GM11168 (cell line): ENCODE results near the gene RIMS1.

Experiments used
- in situ Hi-C: fragments of 300-500 bp; cut with MboI; formaldehyde crosslinking; loops from one replicate; pipeline ENCODE4 v1.12.0; 2022; ENCODE audit warnings: low sequenced_read_pairs; ENCODE audit not compliant: unreplicated experiment

Gene RIMS1, protein sequence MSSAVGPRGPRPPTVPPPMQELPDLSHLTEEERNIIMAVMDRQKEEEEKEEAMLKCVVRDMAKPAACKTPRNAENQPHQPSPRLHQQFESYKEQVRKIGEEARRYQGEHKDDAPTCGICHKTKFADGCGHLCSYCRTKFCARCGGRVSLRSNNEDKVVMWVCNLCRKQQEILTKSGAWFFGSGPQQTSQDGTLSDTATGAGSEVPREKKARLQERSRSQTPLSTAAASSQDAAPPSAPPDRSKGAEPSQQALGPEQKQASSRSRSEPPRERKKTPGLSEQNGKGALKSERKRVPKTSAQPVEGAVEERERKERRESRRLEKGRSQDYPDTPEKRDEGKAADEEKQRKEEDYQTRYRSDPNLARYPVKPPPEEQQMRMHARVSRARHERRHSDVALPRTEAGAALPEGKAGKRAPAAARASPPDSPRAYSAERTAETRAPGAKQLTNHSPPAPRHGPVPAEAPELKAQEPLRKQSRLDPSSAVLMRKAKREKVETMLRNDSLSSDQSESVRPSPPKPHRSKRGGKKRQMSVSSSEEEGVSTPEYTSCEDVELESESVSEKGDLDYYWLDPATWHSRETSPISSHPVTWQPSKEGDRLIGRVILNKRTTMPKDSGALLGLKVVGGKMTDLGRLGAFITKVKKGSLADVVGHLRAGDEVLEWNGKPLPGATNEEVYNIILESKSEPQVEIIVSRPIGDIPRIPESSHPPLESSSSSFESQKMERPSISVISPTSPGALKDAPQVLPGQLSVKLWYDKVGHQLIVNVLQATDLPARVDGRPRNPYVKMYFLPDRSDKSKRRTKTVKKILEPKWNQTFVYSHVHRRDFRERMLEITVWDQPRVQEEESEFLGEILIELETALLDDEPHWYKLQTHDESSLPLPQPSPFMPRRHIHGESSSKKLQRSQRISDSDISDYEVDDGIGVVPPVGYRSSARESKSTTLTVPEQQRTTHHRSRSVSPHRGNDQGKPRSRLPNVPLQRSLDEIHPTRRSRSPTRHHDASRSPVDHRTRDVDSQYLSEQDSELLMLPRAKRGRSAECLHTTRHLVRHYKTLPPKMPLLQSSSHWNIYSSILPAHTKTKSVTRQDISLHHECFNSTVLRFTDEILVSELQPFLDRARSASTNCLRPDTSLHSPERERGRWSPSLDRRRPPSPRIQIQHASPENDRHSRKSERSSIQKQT (N-terminal part only)

DNA sequence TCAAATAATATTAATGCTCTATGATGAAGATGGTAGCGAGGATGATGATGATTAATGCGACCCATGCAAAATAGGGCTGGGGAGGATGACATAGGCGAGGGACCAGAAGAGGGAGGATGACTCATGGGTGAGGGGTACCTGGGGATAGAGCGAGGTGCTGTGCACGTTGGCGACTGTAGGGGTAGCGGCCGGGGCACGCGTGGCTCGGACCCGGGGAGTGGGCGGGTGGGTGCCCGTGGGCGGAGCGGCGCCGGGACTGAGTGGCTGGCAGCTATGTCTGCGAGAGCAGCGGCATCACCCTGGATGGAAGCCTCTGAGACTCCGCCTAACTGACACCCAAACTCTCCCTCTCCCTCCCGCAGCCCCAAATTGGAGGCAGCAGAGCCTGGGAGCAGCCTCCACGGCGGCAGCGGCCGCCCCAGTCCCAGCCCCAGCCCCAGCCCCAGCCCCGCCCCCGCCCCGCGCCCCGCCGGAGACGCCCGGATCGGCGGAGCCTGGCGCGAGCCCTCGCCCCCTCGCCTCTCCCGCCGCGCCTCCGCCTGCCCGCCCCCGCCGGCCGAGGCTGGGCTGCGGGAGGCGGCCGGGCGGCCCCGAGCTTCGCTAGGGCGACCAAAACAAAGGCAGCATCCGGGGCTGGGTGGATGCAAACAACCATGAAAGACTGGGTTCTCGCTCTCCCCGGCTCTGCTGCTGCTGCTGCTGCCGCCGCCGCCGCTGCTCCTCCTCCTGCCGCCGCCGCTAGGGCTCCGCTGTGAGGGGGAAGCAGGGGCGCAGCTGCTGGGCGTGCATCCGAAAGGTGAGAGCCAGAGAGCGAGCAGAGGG, at the start of gene RIMS1:
RIMS1 (plus strand) TSS at position 367 of the 822 bp plus-strand sequence. CDS start 474 bp downstream, outside the sequence.
- in situ Hi-C loops = no loop called here

DNA sequence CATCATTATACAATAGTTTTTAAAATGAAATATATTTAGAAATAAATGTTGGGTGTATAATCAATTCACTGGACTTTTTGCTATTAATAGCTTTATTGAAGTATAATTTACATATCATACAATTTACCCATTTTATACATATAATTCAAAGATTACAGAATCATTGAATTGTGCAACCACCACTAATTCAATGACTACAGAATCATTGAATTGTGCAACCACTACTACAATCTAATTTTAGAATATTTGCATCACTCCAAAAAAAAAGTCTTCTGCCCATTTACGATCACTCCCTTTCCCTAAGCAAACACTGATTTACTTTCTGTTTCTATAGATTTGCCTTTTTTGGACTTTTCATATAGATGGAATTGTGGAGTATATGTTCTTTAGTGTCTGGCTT, 35.1 kb upstream of the RIMS1 start:
- in situ Hi-C loops = no loop called here

DNA sequence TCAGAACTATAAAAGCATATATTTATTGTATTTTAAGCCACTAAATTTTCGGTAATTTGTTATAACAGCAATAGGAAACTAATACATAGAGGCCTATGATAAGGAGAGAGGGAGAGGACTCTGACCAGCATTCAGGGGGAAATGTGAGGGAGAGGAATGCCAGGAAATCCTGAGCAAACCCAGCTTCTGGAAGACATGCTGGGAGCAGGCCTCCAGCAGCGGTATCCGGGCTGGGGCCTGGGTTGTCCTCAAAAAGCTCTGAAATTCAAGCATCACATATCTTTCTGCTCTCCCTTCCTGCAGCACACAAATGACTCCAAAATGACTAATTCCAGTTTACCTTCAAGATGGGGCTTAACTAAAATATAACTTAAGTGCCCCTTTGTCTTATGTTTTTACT, 33.4 kb upstream of the RIMS1 start:
- in situ Hi-C loops = no loop called here

DNA sequence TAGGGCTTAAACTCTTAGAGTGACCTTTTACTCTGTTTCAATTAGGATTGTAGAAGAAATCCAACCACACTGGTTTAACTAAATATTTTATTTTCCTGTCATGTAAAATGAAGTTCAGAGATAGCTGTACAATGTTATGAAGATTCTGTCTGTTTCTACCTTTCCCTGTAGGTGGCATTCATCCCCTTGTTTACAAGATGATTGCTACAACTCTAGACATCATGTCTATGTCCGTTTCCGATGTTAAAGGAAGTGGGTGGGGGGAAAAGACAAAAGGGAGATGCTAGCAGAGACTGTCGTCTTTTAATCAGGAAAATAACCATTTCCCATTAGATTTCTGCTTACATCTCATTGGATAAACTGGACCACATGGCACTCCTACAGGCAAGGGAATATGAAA, 30.9 kb upstream of the RIMS1 start:
- in situ Hi-C loops = no loop called here

DNA sequence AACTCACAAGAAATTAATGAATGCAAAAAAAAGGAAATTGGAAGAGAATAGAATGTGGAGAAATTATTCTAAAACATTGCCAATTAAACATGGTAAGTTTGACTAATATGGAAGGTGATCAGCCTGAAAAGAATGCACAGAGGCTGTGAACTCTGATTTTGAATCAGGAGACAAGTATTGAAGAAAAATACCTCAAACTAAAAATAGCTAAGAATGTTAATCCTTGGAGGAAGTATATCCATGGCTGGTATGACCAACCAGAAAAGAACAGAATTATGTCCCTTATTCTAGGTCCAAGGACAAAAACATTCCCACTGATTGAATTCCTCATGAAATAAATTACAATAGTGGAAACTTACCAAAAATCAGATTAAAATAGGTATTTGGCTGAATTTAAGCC, 7.3 kb upstream of the RIMS1 start:
- in situ Hi-C loops = no loop called here

DNA sequence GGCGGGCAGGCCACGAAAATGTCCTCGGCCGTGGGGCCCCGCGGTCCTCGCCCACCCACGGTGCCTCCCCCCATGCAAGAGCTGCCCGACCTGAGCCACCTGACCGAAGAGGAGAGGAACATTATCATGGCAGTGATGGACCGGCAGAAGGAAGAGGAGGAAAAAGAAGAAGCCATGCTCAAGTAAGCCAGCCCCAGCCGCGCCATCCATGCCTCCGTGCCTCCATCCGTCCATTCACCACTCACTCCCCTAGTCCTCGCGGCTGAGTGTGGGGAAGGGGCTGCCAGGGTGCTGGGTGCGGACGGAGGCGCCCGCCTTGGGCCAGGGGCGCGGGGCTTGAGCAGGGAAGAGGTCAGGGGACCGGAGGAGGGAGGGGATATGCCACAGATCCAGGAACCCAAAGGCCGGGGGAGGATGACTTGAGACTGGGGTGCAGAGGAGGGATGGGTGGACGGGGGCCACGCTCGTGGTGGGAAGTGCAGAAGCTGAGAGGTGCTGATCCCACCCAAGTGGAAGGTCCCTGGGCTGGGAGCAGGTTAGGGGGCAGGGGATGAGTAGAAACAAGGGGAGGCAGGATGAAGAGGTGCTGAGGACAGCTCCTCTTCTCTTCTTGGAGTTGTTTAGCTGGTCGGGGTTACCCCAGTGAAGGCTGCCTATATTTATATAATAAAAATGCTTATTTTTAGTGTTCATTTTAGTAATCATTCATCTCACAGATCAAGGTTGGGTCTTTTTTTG, 825 bp downstream of the RIMS1 start:
- in situ Hi-C loops = no loop called here

DNA sequence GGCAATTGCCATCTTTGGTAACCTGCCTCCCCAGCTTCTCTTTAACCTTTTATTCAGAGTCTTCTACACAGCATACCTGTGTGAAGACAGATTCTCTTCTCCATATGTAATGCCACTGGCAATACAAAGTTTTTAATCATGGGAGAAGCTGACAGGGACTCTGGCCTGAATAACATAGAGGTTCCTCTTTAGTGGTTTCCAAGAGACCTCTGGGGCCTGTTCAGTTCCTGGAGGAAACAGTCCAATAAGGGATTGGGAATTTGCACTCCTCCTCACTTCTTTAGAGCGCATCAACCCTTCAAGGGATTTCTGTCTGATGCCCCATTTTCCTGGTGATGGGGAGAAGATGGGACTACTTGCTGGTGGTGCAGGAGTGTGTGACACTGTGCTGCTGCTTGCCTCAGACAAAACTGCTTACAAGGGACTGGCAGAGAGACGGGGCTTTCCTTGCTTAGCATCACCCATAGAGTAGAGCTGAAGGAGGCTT, 1.4 kb downstream of the RIMS1 start:
- in situ Hi-C loops = no loop called here

DNA sequence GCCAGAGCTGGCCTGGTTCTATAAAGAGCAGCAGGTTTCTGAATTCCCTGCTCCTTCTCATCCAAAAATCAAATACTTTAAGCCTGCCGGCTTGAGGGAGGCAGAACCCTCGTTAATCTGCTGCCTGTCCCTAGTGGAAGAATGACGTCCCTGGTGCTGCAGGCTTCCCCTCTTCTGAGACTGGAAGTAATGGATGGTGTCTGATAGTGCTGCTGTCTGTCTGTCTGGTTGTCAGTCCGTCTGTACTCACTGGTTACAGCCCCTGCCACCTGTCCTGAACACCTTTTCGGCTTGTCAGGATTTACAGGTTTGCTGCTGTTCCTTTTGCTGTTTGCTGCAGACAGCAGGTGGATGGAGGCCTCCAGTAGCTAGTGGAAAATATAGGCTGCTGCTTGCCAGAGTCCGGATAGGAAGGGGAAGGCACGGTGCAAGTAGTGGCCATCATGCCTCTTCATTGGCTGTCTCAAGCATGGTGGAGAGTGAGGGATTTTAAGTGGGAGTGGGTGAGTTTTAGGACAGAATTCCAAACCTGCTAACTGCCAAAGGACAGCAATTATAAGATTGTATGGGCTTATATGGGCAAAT, 2.5 kb downstream of the RIMS1 start:
- in situ Hi-C loops = no loop called here

DNA sequence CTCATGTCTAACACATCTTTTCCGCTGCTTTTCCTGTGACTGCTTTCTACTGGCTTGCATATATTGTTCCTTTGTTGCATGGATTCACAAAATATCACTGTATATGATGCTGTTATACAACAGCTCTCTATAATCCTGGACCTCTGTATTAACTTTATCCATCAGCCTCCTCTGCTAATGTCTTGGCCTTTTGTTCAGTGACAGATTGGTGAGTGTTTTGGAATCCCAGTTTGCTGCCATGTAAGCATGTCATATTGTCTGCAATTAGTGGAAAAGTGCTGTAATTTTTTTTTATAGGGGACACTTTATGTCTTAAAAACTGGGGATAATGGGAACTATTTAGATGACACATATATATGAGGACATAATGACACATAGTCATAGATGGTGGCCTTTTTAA, 3.0 kb downstream of the RIMS1 start:
- in situ Hi-C loops = no loop called here

DNA sequence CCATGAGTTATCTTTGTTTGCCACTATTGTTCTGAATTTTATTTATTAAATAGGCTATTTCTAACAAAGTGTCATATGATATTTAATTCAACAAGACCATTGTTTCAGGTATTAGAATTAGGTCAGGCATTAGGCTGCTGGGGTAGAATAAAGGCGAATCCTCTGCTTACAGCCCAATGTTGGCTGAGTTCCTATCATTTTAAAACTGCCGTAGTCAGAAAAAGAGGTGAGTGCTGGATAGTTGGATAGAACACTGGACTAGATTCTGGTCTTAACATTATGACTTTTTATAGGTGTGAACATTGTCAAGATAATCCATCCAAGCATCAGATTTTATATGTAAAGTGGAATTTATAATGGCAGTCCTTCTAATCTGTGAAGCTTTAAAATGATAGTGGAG, 6.3 kb downstream of the RIMS1 start:
- in situ Hi-C loops = no loop called here

DNA sequence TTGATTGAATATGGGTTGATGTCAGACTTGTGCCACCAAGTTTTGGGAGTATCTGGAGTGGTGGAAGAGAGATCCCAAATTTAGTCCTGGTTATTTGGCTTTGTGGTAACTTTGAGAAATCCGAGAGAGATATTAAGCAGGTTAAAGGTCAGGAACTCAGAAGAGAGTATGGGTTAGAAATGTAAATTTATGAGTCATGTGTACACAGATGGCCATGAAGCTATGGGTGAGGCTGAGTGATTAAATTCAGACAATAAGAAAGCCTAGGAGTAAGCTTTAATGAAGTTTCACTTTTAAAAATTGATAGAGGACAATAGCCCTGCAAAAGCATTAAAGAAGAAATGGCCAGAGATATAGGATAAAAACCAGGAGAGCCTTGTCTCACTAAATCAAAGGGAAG, 14.3 kb downstream of the RIMS1 start:
- in situ Hi-C loops = no loop called here

DNA sequence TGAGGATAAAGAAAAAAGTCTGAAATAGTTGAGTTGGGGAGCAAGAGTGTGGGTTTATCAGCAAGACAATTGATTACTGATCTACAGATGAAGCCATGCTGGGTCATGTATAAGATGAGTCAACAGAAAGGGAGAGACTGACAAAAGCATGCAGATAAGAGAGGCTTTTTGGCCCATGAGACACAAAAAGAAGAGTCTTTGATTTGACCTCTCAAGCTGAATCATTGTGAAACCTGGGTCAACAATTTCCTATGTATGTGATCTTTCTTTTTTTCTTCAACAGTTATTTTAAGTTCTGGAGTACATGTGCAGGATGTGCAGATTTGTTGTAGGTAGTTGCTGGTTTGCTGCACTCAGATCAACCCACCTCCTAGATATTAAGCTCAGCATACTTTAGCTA, 15.9 kb downstream of the RIMS1 start:
- in situ Hi-C loops = no loop called here

DNA sequence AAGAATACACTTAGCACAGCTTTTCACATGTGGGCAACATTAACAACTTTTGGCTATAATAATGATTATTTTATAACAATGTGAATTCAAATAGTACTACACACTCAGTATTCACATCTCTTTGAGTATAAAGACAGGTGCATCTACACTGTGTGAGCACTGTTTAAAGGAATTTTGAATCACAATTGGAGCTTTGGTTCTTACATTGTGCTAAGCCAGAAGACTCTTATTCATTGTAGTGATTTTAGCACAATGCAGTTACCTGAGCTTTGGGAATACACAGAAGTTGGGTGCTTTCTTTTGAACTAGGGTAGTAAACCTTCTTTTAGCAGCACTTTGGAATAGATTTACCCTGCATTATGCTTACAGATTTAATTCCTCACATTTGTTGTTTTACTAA, 20.5 kb downstream of the RIMS1 start:
- in situ Hi-C loops = no loop called here

DNA sequence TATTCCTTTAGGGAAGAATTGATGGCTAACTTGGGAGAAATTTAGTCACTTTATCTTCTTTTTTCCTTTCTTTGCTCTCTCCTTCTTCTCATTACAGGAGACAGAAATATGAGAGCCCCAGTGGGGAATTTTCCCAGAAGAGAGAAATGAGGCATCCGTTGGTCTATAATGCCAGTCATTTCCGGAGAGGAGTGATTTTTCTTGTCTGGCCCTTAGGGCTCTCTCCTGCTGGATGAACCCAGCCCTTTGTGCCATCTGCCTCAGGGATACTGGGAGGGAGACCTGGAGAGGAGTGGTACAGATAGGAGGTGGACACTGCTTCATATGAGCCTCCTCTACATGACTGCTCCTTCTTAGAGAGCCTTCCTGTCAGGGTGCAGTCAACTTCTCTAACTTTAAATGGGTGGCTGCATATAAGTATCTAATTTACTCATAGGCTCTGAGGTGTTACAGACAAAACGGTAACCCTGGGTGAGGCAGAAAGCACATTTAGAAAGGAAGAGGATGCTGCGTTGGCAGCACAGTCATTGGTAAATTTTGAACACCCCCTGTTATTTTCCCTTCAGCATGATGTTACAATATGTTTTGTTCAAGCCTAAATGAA, 21.9 kb downstream of the RIMS1 start:
- in situ Hi-C loops = no loop called here

DNA sequence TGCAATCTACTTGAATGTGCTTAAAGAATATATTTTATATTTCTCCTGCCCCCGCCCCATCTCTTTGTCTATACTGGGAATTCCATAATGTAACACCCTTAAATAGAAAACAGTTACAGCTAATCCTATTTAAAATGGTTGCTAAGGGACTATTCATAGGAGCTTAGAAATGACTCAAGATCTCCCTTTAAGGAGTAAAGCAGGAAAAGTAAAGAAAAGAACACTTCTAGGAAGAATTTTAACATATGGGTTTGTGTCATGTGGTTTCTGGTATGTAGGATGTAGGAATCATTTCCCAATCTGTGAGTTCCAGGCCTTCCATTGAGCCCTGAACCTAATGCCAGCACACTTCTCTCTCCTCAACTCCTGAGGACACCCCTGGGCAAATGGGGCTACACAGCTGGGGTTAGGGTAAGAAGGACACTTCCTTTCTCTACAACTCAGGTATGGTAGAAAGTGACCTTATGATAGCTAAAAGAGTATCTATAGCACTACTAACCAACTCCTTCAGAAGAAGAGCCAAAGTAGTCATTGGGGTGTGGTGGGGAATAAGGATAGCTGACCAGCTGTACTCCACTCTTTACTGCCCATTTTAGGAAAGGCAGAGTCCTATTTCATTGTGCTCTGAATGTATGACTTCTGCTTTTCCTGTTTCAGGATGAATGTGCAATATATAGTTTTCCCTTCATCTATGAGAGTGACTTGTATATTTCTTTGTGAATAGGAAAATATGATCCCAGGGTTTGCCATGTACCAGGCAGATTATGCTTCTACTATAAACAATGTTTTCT, 27.3 kb downstream of the RIMS1 start:
- in situ Hi-C loops = no loop called here

DNA sequence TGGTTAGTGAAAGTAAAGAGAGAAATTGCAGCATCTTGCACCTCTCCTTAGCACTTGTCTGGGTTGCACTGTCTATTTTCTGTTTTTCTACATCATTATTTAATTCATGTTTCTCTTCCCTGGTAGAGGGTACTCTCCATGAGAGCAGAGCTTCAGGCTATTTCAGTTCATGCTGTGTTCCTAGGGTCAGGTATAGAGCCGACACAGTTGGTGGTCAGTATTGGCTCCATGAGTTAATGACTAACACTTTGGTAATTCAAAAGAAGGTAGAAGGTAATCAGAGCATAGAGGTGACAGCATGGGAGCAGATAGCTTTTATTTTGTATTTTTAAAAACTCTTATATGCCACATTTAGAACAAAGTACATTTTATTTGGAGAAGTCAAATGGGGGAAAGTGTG, 42.7 kb downstream of the RIMS1 start:
- in situ Hi-C loops = no loop called here

DNA sequence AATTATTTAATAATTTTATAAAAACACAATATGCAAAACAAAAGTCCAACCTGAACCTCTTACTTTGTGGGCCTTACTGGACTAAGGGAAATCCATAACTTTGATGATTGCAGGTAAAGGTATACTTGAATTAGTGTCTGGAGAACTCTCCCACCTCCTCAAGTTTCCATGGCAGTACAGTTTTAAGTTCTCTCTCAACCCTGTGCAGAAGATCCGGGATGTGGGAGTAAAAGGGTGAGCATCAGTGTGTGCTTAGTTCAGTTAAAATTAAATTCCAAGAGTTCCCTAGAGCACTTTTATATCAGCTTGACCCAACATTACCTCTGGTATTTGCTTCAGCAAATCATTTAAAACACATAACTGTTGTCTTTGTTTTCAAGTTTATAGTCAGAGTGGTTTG, 47.5 kb downstream of the RIMS1 start:
- in situ Hi-C loops = no loop called here

DNA sequence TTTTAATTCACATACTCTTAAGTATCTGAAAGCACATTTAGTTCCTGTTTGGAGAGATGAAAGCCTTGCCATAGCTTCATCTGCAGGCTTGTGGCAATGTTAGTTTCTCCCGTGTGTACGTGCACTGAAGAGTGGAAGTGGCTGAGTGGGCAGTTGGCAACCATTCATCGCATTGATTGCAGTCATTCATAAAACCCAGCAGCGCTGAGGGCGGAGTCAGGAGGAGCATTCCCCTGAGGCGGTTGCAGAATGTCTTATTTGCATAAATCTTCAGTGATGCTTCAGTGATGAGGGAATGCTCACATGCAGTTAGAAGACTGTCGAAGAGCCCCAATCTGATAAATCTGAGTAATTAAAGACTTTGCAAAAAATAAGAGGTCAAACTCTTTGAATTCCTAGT, 79.1 kb downstream of the RIMS1 start:
- in situ Hi-C loops = no loop called here
